Esophagus muscularis mucosa (tissue), 3 donors: ENCODE results near the gene PRKAR1B.

Experiments
- CTCF ChIP-seq, 3 experiments: fragments of 200-600 bp in 2 of 3; fragments of 450-650 bp in 1 of 3; sonication (generic) in 2 of 3; IDR thresholded peaks; one replicate each; pipeline ENCODE4 v1.5.1; 2017 to 2019; ENCODE audit warnings: antibody characterized with exemption in 3 of 3, mild to moderate bottlenecking in 2 of 3, moderate library complexity in 1 of 3
- POLR2A ChIP-seq: fragments of 450-650 bp; IDR thresholded peaks from one replicate; pipeline ENCODE4 v1.6.1; 2017; ENCODE audit warnings: antibody characterized with exemption, moderate library complexity, mild to moderate bottlenecking, low read depth
- POLR2AphosphoS5 ChIP-seq, 2 donors: sonication (generic); formaldehyde crosslinking; IDR thresholded peaks; one replicate each; pipeline ENCODE4 v1.6.1; 2017; ENCODE audit warnings: antibody characterized with exemption in 2 of 2

DNA sequence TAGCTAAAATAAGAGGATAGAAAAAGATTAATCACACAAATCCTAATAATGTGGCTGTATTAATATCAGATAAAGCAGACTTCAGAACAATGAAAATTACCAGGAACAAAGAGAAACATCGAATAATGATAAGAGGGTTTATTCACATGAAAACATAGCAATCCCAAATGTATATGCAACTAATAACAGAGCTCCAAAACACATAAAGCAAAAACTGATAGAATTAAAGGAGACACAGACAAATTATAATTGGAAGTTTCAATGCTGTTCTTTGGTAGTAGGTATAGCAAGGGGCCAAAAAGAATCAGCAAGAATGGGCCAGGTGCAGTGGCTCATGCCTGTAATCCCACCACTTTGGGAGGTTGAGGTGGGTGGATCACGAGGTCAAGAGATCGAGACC, 24.0 kb downstream of the PRKAR1B start:
- TF ChIP-seq CTCF (IDR thresholded peaks at IDR 0.05) (no peak), POLR2A (no peak), POLR2AphosphoS5 (IDR thresholded peaks at IDR 0.05) (no peak)
